Nucleus accumbens (tissue), 56 donors: Measurements from ENCODE around the gene EDEM1.

Source experiments
- DNase-seq, 56 donors: peaks; one replicate each; lab custom pipeline; 2025; lab: John Stamatoyannopoulos, UW

The EDEM1 gene

GRCh38 chr3:5264093-5264600, 76.6 kb downstream of the EDEM1 start:
- DNase-seq = no peak

- no peak for DNase-seq
Measured at GRCh38 chr3:5264896-5265770, 77.6 kb downstream of the EDEM1 start.

- no peak for DNase-seq
Measured at GRCh38 chr3:5267252-5267651, 79.7 kb downstream of the EDEM1 start.

- no peak for DNase-seq
Measured at GRCh38 chr3:5267889-5268288, 80.4 kb downstream of the EDEM1 start.
